GM19238 (cell line): ENCODE measurements around the gene SMIM35.

ENCODE experiments used
- DNase-seq: peaks from one replicate; pipeline ENCODE4 v3.0.0; 2011; ENCODE audit warnings: low spot score; ENCODE audit not compliant: insufficient read length

SMIM35 gene

GRCh38 chr11:117966908-117967307, 119.9 kb downstream of the SMIM35 start:
- DNase-seq = no peak

GRCh38 chr11:117962826-117963225, 123.9 kb downstream of the SMIM35 start:
- no peak for DNase-seq

GRCh38 chr11:117961896-117962295, 124.9 kb downstream of the SMIM35 start:
- DNase-seq = no peak

GRCh38 chr11:117960406-117960805, 126.4 kb downstream of the SMIM35 start:
- DNase-seq = no peak

GRCh38 chr11:117959438-117960149, 127.2 kb downstream of the SMIM35 start:
- no peak for DNase-seq

- no peak for DNase-seq
These were observed 127.8 kb downstream of the SMIM35 start for GRCh38 chr11:117958949-117959348.
